ENCODE results near the gene SEMA6B.

The SEMA6B gene

GRCh38 chr19:4504891-4505569 is 54.5 kb downstream of the SEMA6B start:
- no peak for DNase-seq

DNA sequence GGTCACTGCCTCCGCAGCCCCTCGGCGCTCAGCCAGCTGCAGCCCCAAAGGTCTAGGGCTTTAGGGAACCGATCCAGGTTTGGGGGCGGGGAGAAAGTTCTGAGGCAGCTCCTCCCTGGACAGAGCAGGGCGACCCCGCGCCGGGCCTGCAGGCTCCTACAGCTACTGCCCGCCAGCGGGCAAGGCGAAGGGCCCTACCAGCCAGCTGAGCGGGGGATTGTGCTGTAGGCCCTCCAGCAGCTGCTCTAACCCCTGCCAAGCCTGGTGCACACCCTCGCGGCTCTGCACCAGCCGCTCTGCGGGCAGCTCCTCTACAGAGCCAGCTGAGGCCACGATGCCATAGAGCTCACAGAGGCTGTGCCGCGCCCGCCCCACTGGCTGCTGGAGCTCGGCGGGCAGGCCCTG is 55.2 kb downstream of the SEMA6B start:
- DNase-seq: no peak

DNA sequence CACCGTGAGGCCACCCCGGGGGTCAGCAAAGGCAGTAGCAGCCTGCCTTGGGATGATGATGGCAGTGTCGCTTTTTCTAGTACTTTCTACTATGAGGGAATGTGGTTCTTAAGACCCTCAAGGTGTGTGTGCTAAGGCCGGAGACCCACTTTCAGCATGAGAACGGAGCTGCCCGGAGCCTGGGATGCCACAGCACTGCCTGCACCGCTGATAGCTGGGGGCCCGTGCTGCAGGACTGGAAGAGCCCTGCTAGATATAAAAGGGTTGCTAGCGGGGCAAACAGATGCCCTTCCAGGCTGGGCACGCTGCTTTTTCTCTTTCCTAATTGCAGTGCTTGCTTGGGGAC is 55.7 kb downstream of the SEMA6B start:
- DNase-seq: no peak

DNA sequence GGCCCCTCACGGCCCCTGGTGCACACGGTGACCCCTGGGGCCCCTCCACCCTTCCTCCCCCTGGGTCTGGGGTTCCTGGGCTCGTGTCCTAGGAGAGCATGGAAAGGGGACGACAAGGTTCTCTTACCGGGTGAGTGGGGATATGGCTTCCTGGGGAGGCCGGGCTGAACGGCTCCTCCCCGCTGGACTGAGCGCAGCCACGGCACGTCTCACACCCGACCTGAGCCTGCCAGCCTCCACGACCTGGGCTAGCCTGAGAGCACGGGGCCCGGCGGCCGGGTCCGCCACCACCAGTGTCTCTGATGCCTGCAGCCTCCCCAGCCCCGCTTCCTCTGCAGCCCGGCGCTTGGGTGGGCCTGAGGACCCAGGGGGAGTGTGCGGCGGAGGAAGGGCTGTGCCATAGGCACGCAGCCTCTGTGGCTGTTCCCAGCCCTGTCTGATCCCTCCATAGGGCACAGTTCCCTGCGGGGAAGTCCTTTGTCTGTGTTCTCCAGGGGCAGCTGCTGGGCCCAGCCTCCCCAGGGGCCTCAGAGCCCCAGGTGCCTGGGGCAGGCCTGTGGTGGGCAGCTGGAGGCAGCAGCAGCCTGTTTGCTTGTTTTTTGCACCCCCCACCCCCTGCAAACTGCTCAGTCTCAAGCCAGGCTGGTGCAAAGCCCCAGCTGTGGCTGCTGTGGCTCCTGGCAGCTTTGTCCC is 56.2 kb downstream of the SEMA6B start:
- no peak for DNase-seq

GRCh38 chr19:4502282-4503131 is 57.0 kb downstream of the SEMA6B start:
- DNase-seq: no peak

GRCh38 chr19:4501691-4502090 is 57.8 kb downstream of the SEMA6B start:
- DNase-seq: no peak

DNA sequence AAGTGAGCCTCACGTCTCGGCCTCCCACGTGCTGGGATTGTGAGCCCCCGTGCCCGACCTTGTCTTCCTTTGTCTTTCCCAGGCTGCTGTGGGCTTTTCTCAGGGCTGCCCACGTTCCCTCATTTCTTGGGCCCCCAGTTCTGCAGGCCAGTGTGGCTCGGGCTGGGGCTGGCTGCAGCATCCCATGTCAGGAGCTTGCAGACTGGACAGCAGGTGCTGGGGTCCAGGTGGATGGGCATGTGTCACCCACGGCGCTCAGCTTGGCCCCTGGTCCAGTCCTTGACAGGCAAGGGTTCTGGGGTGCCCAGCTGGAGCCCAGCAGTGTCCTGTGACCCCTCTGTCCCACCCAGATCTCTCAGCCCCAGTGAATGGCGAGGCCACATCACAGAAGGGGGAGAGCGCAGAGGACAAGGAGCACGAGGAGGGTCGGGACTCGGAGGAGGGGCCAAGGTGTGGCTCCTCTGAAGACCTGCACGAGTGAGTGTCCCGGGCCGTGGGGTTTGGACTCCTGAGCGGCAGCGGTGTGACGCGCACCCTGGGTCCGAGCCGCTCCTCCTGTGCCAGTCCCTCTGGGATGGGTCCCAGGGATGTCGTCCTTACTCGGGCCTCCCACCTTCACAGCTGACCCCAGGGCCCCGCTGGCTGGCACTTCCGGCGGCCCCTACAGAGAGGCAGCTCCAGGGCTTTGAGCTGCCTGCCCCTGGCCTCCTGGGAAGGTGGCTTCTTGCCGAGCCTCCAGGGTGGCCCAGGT is 58.5 kb downstream of the SEMA6B start:
- DNase-seq: no peak

GRCh38 chr19:4499855-4500254 is 59.6 kb downstream of the SEMA6B start:
- no peak for DNase-seq

- no peak for DNase-seq
Observed at GRCh38 chr19:4499318-4499717, 60.2 kb downstream of the SEMA6B start.

DNA sequence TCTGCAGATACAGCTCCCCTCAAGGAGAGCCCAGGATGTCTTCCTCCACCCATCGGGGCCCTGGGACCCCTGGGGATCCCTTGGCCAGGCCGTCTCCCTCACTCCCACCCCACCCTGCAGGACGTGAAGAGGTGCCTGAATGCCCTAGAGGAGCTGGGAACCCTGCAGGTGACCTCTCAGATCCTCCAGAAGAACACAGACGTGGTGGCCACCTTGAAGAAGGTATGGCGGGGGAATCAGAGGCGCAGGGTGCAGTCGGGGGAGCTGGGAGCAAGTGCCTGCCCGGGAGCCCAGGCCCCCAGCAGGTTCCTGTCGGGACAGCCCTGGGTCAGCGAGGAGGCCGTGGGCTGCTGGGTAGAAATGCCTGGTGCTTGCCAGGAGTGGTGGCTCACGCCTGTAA is 60.8 kb downstream of the SEMA6B start:
- no peak for DNase-seq

DNA sequence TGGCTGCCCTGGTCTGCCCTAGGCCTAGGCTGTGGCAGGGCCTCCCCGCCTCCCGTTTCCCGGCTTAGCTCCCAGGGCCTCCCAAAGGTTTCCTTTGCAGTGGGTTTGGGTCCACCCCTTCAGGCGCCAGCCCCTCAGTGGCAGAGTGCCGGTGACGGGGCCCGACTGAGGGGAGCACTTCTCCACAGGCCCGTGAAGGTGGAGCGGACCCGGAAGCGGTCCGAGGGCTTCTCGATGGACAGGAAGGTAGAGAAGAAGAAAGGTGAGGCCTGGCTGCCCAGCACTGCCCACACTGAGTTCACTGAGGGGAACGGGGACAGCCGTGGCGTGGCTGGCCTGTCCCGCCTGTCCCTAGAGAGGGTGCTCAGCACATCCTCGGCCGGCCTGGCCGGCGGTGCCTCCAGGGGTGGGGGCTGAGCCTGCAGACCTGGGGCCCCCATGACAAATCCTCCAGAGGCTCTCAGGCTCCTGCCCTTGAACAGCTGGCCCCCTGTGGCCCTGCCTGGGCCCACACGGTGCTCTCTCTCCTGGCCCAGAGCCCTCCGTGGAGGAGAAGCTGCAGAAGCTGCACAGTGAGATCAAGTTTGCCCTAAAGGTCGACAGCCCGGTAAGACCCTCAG is 61.6 kb downstream of the SEMA6B start:
- no peak for DNase-seq

- DNase-seq: no peak
Observed at GRCh38 chr19:4496304-4496703, 63.2 kb downstream of the SEMA6B start.

- DNase-seq: no peak
Observed at GRCh38 chr19:4495471-4495870, 64.0 kb downstream of the SEMA6B start.

GRCh38 chr19:4494691-4495064 is 64.8 kb downstream of the SEMA6B start:
- no peak for DNase-seq

- DNase-seq: no peak
Observed at GRCh38 chr19:4493929-4494690, 65.4 kb downstream of the SEMA6B start.

DNA sequence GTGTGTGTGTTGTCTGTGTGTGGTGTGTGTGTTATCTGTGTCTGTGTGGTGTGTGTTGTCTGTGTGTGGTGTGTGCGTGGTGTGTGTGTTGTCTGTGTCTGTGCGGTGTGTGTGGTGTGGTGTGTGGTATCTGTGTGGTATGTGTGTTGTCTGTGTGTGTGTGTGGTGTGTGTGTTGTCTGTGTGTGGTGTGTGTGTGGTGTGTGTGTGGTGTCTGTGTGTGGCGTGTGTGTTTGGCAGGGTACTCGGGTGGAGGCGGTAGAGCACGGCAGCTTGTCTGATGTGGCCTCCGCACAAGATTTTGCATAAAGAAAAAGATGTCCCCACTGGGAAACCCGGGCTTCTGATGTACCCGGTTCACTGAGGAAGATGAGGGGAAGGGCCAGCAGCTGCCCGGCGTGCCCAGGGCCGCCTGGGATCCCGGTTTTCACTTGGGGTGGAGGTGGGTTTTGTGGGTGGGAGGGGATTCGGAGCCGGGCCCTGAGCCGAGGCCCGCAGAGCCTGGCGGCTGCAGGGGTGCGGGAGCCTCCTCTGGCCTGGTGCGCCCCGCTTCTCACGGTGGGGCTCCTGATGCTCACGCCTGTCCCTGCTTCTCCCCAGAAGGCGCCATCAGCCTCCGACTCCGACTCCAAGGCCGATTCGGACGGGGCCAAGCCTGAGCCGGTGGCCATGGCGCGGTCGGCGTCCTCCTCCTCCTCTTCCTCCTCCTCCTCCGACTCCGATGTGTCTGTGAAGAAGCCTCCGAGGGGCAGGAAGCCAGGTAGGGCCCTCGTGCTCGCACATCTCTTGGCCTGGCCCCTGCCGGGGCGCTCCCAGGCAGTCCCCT is 66.2 kb downstream of the SEMA6B start:
- no peak for DNase-seq

All from SHP77 (cell line).